HG02938 (cell line): Measurements from ENCODE around the gene LYPD1.

ENCODE experiments used
- ATAC-seq: cut with Tn5 transposase; IDR thresholded peaks from one replicate; pipeline ENCODE4 v1.9.1; 2021; ENCODE audit warnings: mild to moderate bottlenecking, moderate library complexity; ENCODE audit not compliant: unreplicated experiment

Gene LYPD1

GRCh38 chr2:132668987-132669907 lies 758 bp downstream of the LYPD1 start:
- ATAC-seq: no peak

- no peak for ATAC-seq
Measured at GRCh38 chr2:132668189-132668823, 1.7 kb downstream of the LYPD1 start.

DNA sequence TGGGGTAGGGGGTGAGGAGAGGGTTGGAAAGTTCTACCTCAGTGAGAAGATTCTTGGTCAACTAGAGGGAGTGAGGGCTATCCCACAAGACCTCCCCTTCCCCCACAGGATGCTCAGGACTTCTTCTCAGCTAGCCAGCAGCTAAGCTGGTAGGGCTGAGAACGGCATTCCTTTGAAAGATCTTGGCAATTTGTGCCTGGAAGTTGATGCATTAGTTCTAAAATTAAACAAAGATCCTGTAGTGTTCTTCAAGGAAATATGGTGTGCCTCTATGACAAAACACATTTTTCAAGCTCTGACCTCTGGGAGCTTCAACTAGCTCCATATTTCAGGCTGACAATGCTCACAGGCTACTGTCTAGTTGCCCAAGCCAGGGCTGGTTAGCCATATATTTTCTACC lies 2.3 kb downstream of the LYPD1 start:
- no peak for ATAC-seq

GRCh38 chr2:132665401-132666140 lies 4.4 kb downstream of the LYPD1 start:
- no peak for ATAC-seq

GRCh38 chr2:132664096-132664495 lies 5.9 kb downstream of the LYPD1 start:
- ATAC-seq: no peak

DNA sequence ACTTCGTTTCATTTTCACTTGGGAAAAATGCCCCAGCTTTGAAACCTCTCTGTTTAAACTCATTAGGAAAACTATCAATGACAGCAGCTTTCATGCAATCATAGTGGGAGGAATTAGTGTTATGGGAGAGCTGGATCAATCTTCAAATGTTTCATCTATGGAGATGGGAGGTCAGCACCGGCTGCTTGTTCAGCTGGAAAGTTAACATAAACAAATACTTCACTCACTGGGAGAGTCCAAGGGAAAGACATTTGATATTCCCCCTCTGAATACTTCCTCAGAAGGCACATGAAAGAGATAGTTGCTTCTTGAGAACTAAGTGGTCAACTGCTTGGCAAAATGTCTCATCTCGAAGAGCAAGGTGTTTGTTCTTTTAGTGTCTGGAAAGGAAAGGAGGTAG lies 7.3 kb downstream of the LYPD1 start:
- no peak for ATAC-seq

- no peak for ATAC-seq
Measured at GRCh38 chr2:132659331-132659730, 10.7 kb downstream of the LYPD1 start.

GRCh38 chr2:132656266-132656975 lies 13.6 kb downstream of the LYPD1 start:
- no peak for ATAC-seq

- ATAC-seq: no peak
Measured at GRCh38 chr2:132654968-132655367, 15.0 kb downstream of the LYPD1 start.

DNA sequence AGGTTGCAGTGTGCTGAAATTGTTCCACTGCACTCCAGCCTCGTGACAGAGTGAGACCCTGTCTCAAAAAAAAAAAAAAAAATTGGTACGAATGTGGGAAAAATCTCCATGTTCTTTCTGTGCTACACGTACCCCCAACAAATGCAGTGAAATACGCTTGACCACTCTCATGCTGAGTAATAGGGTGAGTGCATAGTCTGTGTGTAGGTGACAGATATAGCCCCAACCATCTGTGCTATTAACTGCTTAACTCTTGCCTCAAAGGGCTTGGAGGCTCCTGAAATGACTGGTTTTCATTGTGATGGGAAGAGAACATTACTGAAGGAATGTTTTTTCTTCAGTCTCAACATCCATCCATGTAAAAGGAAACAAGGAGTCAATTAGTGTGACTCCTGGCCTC lies 15.7 kb downstream of the LYPD1 start:
- ATAC-seq: no peak

DNA sequence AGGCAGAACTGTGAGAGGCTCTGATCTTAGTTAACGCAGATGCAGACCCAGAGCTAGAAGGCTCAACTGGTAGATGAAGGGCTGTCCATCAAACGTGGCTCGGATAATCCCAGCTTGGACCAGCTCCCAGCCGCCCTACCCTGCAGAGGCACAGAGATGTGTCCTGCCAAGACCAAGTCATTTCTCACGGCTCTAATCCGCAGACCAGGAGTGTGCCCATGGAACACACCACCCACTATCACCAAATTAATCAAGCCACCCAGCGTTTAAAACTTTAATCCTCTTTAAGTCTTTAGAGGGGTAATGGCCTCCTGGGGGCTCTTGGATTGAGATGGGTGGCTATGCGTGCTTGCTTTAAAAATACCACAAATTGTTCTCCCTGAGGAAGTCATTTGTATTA lies 17.5 kb downstream of the LYPD1 start:
- no peak for ATAC-seq

DNA sequence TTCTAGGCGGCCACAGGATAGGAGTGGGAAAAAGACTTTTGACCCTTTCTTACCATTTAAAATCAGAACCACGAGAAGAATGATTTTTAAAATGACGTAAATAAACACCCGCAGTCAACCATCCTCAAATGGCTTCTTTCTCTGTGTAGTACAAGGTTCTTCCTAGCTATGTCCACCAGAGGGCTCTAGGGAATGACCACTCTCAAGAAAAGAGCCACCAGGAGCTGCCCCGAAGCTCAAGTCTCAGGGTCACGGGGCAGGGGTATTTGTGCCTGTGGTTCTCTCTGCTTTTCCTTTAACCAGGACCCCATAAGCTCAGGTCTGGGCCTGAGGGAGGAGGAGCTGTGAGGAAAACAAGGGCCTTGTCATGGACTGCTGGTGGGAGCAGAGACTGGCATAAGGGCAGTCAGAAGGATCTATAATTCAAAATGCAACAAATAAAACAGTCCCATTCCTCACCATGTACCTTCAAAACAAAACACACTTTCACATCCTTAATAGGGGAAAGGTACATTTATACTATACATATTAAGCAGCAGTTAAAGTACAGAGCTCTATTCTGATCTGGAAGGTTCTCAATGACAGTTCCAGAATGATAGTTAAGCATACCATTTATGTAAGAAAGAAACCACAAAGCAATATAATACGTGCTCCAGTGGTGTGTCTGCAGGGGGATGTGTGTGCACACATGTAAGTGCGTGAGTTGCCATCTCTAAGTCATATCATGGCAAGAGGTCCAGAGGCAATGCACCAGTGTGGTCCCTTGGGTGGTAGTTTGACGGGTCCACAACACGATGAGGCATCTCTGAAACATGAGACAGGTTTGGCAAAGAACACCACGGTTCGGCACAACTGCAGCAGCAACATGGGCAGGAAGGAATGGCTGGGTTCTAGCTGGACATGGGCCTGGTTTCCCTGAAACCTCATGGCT lies 18.6 kb downstream of the LYPD1 start:
- ATAC-seq: no peak

GRCh38 chr2:132646540-132647108 lies 23.4 kb downstream of the LYPD1 start:
- ATAC-seq: no peak

DNA sequence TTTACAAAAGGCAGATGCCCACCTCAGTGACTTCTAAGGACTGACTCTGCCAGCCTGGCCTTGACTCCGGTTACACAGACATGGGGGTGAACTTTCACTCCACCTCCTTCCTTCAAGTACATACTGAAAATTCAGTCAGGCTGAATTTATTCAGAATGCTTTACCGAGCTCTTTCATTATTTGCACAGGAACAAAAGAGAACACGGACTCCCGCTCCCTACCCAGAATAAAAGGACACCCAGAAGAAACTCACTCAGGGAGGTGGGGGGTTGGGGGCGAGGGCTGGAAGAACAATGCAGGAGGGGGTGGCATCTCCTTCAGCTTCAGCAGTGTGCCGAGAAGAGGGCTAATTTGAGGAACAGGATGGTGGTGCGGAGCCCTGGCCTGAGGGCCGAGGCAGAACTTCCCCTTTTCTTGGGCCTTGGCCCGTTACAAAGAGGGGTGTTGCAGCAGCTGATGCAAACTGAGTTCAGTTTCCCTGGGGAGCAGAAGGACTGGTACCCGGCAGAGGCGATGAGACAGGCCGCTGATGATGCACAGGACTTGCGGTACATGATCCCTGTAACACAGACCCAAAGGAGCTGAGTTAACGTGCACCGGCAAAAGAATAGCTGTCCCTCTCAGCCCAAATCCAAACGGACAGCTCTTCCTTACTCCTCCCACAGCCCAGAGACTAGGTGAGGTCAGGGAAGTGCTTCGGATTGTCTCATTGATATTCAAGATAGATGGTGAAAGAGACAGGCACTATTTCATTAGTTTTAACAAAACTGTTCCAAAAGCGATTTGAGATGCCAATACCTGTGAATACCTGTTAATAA lies 24.1 kb downstream of the LYPD1 start:
- no peak for ATAC-seq

- no peak for ATAC-seq
Measured at GRCh38 chr2:132645176-132645575, 24.8 kb downstream of the LYPD1 start.

DNA sequence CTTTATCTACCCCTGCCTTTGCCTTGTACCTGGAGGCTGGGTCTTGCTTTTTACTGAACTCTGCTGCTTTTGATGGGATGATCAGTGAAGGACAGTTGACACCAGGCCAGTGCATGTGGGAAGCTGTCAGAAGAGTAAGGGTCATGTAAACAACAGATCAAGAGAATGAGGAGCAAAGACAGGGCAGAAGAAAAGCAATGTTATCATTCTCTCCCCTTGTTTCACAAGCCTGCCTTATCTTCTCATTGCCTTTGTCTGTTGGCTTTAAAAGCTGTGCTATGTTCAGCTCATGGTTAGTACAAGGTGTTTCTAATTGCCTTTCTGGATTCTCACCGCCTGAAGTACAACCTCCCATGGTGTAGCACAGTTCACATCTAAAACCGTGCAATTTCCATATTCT lies 27.6 kb downstream of the LYPD1 start:
- ATAC-seq: no peak

- ATAC-seq: no peak
Measured at GRCh38 chr2:132641819-132642218, 28.2 kb downstream of the LYPD1 start.

DNA sequence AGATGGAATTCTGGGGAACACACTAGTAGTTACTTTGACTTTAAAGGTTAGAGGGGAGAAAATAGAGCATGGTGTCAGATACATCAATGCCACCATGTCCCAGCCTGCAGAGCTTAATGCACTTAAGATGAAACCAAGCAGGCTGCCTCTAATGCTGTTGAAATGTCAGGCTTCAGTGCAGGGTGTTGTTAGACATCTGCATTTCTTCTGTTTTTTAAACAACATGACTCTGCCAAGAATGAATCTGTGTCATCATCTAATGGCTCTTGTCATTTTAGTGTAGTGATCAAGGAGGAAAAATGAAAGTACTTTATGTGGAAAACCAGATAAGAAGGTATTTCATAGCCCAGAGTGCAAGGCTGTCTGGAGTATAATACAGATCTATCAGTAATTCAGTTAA lies 29.9 kb downstream of the LYPD1 start:
- no peak for ATAC-seq
